Gastroesophageal sphincter (tissue), 3 donors: Measurements from ENCODE around the gene DCC.

Source experiments
- CTCF ChIP-seq, 4 experiments: fragments of 200-600 bp in 2 of 4; fragments of 450-650 bp in 2 of 4; sonication (generic) in 1 of 4; IDR thresholded peaks; one replicate each; pipeline ENCODE4 v1.5.1; 2017 to 2019; ENCODE audit warnings: antibody characterized with exemption in 4 of 4, mild to moderate bottlenecking in 2 of 4, moderate library complexity in 2 of 4
- POLR2A ChIP-seq, 2 donors: fragments of 450-650 bp; IDR thresholded peaks; one replicate each; pipeline ENCODE4 v1.6.1; 2017; ENCODE audit warnings: antibody characterized with exemption in 2 of 2, mild to moderate bottlenecking in 2 of 2, moderate library complexity in 1 of 2
- POLR2AphosphoS5 ChIP-seq: sonication (generic); formaldehyde crosslinking; IDR thresholded peaks from one replicate; pipeline ENCODE4 v1.6.1; 2017; ENCODE audit warnings: antibody characterized with exemption

- TF ChIP-seq CTCF (IDR thresholded peaks at IDR 0.05) (no peak), POLR2A (IDR thresholded peaks at IDR 0.05) (no peak), POLR2AphosphoS5 (no peak)
These were observed 312.4 kb downstream of the DCC start for GRCh38 chr18:52652391-52652790.
